Measurements from ENCODE around the gene CDNF.

Gene CDNF

GRCh38 chr10:14858338-14858960 is 20.6 kb upstream of the CDNF start:
- Histone ChIP-seq H3K79me2 (ENCODE audit: insufficient read depth, low read length) (no peaks in the 10 kb centered on the region), H3K9me3 (ENCODE audit: insufficient read depth, low read length, severe bottlenecking) (no peaks in the 10 kb centered on the region), H3K36me3 (ENCODE audit: insufficient read depth, low read length) (peaks cover 60% of the 10 kb centered on the region), H3K27ac (ENCODE audit: low read length) (no peak overlapping the region), H3K27me3 (ENCODE audit: insufficient read depth, low read length, poor library complexity) (no peaks in the 10 kb centered on the region), H2AFZ (ENCODE audit: low read depth, low read length) (no peak overlapping the region), H4K20me1 (ENCODE audit: insufficient read depth, low read length) (no peaks in the 10 kb centered on the region), H3K4me2 (ENCODE audit: insufficient read depth, low read length) (no peak overlapping the region), H3K4me3 (ENCODE audit: low read depth in 1 of 2, low read length in 2 of 2) (no peak overlapping the region), H3K9ac (ENCODE audit: low read depth, low read length) (no peak overlapping the region), H3K4me1 (ENCODE audit: insufficient read depth, low read length) (no peaks in the 10 kb centered on the region)
- DNase-seq (no peak), ATAC-seq (ENCODE audit: insufficient read depth, low read depth) (no peak)
- no peak for TF ChIP-seq CTCF (IDR thresholded peaks at IDR 0.05; ENCODE audit: borderline replicate concordance, extremely low read depth, low read length, poor library complexity, severe bottlenecking)
- TF ChIP-seq EZH2 (IDR thresholded peaks at IDR 0.05; ENCODE audit: borderline replicate concordance, low read depth, low read length, severe bottlenecking): no peak

GRCh38 chr10:14855453-14855852 is 17.6 kb upstream of the CDNF start:
- Histone ChIP-seq H3K36me3 (ENCODE audit: insufficient read depth, low read length) (peaks cover 75% of the 10 kb centered on the region), H2AFZ (ENCODE audit: low read depth, low read length) (no peak overlapping the region), H3K9me3 (ENCODE audit: insufficient read depth, low read length, severe bottlenecking) (no peaks in the 10 kb centered on the region), H3K79me2 (ENCODE audit: insufficient read depth, low read length) (no peaks in the 10 kb centered on the region), H3K4me3 (ENCODE audit: low read depth in 1 of 2, low read length in 2 of 2) (no peak overlapping the region), H3K4me2 (ENCODE audit: insufficient read depth, low read length) (no peak overlapping the region), H3K27ac (ENCODE audit: low read length) (no peak overlapping the region), H3K4me1 (ENCODE audit: insufficient read depth, low read length) (no peaks in the 10 kb centered on the region), H4K20me1 (ENCODE audit: insufficient read depth, low read length) (no peaks in the 10 kb centered on the region), H3K27me3 (ENCODE audit: insufficient read depth, low read length, poor library complexity) (no peaks in the 10 kb centered on the region), H3K9ac (ENCODE audit: low read depth, low read length) (no peak overlapping the region)
- no peak for TF ChIP-seq EZH2 (IDR thresholded peaks at IDR 0.05; ENCODE audit: borderline replicate concordance, low read depth, low read length, severe bottlenecking)
- no peak for TF ChIP-seq CTCF (IDR thresholded peaks at IDR 0.05; ENCODE audit: borderline replicate concordance, extremely low read depth, low read length, poor library complexity, severe bottlenecking)
- DNase-seq: no peak
- no peak for ATAC-seq (ENCODE audit: insufficient read depth, low read depth)

GRCh38 chr10:14852236-14852635 is 14.4 kb upstream of the CDNF start:
- Histone ChIP-seq H3K4me2 (ENCODE audit: insufficient read depth, low read length) (no peak overlapping the region), H3K4me3 (ENCODE audit: low read depth in 1 of 2, low read length in 2 of 2) (no peak overlapping the region), H3K79me2 (ENCODE audit: insufficient read depth, low read length) (no peaks in the 10 kb centered on the region), H2AFZ (ENCODE audit: low read depth, low read length) (no peak overlapping the region), H3K9me3 (ENCODE audit: insufficient read depth, low read length, severe bottlenecking) (no peaks in the 10 kb centered on the region), H3K4me1 (ENCODE audit: insufficient read depth, low read length) (no peaks in the 10 kb centered on the region), H3K27me3 (ENCODE audit: insufficient read depth, low read length, poor library complexity) (no peaks in the 10 kb centered on the region), H3K36me3 (ENCODE audit: insufficient read depth, low read length) (peaks cover 67% of the 10 kb centered on the region), H4K20me1 (ENCODE audit: insufficient read depth, low read length) (no peaks in the 10 kb centered on the region; the same call in 1 of the 2 replicates), H3K9ac (ENCODE audit: low read depth, low read length) (no peak overlapping the region), H3K27ac (ENCODE audit: low read length) (no peak overlapping the region)
- ATAC-seq (ENCODE audit: insufficient read depth, low read depth): no peak
- no peak for DNase-seq
- TF ChIP-seq EZH2 (IDR thresholded peaks at IDR 0.05; ENCODE audit: borderline replicate concordance, low read depth, low read length, severe bottlenecking) (no peak), CTCF (IDR thresholded peaks at IDR 0.05; ENCODE audit: borderline replicate concordance, extremely low read depth, low read length, poor library complexity, severe bottlenecking) (no peak)
